Stimulated activated CD8-positive, alpha-beta memory T cell treated with anti-CD3 and anti-CD28 coated beads, Interleukin-2, amount 100 ng/mL, for 1 hour (primary cell): ENCODE measurements around the gene SMAD9.
A peak's percentile ranks its signal among the peaks of the same experiment; 100 is the strongest.

Experiments
- DNase-seq, 2 donors: peaks; one replicate each; pipeline ENCODE4 v3.0.0-alpha.2; 2020; ENCODE audit warnings: low read depth in 2 of 2

The SMAD9 gene

GRCh38 chr13:36865265-36865664, 54.8 kb downstream of the SMAD9 start:
- no peak for DNase-seq

GRCh38 chr13:36862722-36863121, 57.3 kb downstream of the SMAD9 start:
- no peak for DNase-seq

GRCh38 chr13:36862002-36862685, 57.9 kb downstream of the SMAD9 start:
- no peak for DNase-seq

- no peak for DNase-seq
Observed at GRCh38 chr13:36859259-36859658, 60.8 kb downstream of the SMAD9 start.

- DNase-seq = no peak
Observed at GRCh38 chr13:36858290-36858689, 61.7 kb downstream of the SMAD9 start.

- no peak for DNase-seq
Observed at GRCh38 chr13:36857253-36857652, 62.8 kb downstream of the SMAD9 start.

- no peak for DNase-seq
Observed at GRCh38 chr13:36850790-36851438, 69.1 kb downstream of the SMAD9 start.

GRCh38 chr13:36848199-36848982, 71.6 kb downstream of the SMAD9 start:
- DNase-seq = no peak

GRCh38 chr13:36847606-36848005, 72.4 kb downstream of the SMAD9 start:
- no peak for DNase-seq

- DNase-seq = no peak
Observed at GRCh38 chr13:36841391-36841790, 78.6 kb downstream of the SMAD9 start.

GRCh38 chr13:36840718-36841250, 79.3 kb downstream of the SMAD9 start:
- DNase-seq = no peak

- no peak for DNase-seq
Observed at GRCh38 chr13:36839981-36840380, 80.1 kb downstream of the SMAD9 start.

- no peak for DNase-seq
Observed at GRCh38 chr13:36839281-36839680, 80.8 kb downstream of the SMAD9 start.

GRCh38 chr13:36837354-36838092, 82.5 kb downstream of the SMAD9 start:
- no peak for DNase-seq

- DNase-seq = no peak
Observed at GRCh38 chr13:36834299-36834698, 85.7 kb downstream of the SMAD9 start.

- no peak for DNase-seq
Observed at GRCh38 chr13:36831291-36831690, 88.7 kb downstream of the SMAD9 start.

GRCh38 chr13:36829753-36830152, 90.3 kb downstream of the SMAD9 start:
- no peak for DNase-seq

- DNase-seq = no peak
Observed at GRCh38 chr13:36822785-36823184, 97.3 kb downstream of the SMAD9 start.

- DNase-seq = no peak
Observed at GRCh38 chr13:36820222-36820621, 99.8 kb downstream of the SMAD9 start.

GRCh38 chr13:36819739-36820090, 100.3 kb downstream of the SMAD9 start:
- DNase-seq = no peak

GRCh38 chr13:36818804-36819738, 101.0 kb downstream of the SMAD9 start, which contains the start of gene RFXAP:
RFXAP (plus strand) TSS chr13:36819222; CDS start chr13:36819358, 136 bp downstream.
- peak; percentile 79 to 85 for DNase-seq
